ENCODE data around the gene ARMH4.

- TF ChIP-seq POLR2A (IDR thresholded peaks at IDR 0.05): no peak
- no peak for TF ChIP-seq POLR2AphosphoS5 (IDR thresholded peaks at IDR 0.05)
Observed at GRCh38 chr14:58196198-58196597, 44.2 kb upstream of the ARMH4 start.

Measured in prostate gland (tissue), 1 donor.